Measurements from ENCODE around the gene GRP.

Gene GRP

DNA sequence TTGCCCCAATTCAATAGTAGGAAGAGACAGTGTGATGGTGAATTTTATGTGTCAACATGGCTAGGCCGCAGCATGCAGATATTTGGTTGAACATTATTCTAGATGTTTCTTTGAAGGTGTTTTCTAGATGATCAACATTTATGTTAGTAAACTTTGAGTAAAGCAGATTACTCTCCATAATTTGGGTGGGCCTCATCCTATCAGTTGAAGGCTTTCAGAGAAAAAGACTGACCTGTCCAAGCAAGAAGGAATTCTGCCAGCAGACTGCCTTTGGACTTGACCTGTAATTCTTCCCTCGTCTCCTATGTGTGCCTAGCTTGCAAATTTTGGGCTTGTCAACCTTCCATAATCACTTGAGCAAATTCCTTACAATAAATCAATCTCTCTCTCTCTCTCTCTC, 8.3 kb upstream of the GRP start:
- H3K9me3 ChIP-seq (ENCODE audit: insufficient read depth, low read length): no peaks in the 10 kb centered on the region
- no peaks in the 10 kb centered on the region for H3K9me2 ChIP-seq (replicated peaks; ENCODE audit: insufficient read depth, low read length)
- H3K4me3 ChIP-seq (ENCODE audit: insufficient read depth, low read length, poor library complexity, severe bottlenecking): no peak overlapping the region
- H3F3A ChIP-seq (ENCODE audit: insufficient read depth): no peaks in the 10 kb centered on the region
- H3K36me3 ChIP-seq (ENCODE audit: low read length): no peaks in the 10 kb centered on the region
- TF ChIP-seq, protein P1, sequence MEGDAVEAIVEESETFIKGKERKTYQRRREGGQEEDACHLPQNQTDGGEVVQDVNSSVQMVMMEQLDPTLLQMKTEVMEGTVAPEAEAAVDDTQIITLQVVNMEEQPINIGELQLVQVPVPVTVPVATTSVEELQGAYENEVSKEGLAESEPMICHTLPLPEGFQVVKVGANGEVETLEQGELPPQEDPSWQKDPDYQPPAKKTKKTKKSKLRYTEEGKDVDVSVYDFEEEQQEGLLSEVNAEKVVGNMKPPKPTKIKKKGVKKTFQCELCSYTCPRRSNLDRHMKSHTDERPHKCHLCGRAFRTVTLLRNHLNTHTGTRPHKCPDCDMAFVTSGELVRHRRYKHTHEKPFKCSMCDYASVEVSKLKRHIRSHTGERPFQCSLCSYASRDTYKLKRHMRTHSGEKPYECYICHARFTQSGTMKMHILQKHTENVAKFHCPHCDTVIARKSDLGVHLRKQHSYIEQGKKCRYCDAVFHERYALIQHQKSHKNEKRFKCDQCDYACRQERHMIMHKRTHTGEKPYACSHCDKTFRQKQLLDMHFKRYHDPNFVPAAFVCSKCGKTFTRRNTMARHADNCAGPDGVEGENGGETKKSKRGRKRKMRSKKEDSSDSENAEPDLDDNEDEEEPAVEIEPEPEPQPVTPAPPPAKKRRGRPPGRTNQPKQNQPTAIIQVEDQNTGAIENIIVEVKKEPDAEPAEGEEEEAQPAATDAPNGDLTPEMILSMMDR (IDR thresholded peaks at IDR 0.05; ENCODE audit: insufficient read depth, low read length, poor library complexity, severe bottlenecking): no peak
- TF ChIP-seq EZH2phosphoT487 (conservative IDR thresholded peaks at IDR 0.05; ENCODE audit: low read length): no peak
- no peak overlapping the region for H3K27ac ChIP-seq (ENCODE audit: low read depth, low read length)
- no peaks in the 10 kb centered on the region for H4K20me1 ChIP-seq (ENCODE audit: low read depth, low read length)
- no peak overlapping the region for H2AFZ ChIP-seq (ENCODE audit: low read depth, low read length, severe bottlenecking)
- H3K27me3 ChIP-seq (ENCODE audit: low read length): no peaks in the 10 kb centered on the region
- H3K9ac ChIP-seq (ENCODE audit: low read length): no peak overlapping the region
- no peak overlapping the region for H3K4me2 ChIP-seq (ENCODE audit: low read depth, low read length, poor library complexity, severe bottlenecking)
- no peaks in the 10 kb centered on the region for H3K79me2 ChIP-seq (ENCODE audit: insufficient read depth, low read length)

DNA sequence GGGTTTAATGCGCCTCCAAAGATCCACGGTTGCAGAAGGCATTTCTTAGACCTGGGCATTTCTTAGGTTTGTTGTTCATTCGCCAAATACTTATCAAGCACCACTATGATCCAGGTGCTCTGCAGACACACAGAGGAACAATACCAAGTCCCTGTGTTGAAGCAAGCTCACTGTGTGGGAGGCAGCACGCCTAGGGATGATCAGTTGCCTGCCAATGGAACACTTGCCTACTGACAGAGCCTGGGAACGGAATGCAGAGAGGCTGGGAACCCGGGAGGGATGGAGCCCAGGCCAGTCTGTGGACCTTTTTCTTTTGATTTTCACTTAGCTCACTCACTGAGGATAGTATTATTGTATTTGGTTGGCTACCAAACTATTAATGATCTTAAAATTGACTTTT, 1.9 kb upstream of the GRP start:
- no peak overlapping the region for H3K4me2 ChIP-seq (ENCODE audit: low read depth, low read length, poor library complexity, severe bottlenecking)
- no peaks in the 10 kb centered on the region for H3K36me3 ChIP-seq (ENCODE audit: low read length)
- no peak overlapping the region for H2AFZ ChIP-seq (ENCODE audit: low read depth, low read length, severe bottlenecking)
- no peaks in the 10 kb centered on the region for H3F3A ChIP-seq (ENCODE audit: insufficient read depth)
- no peaks in the 10 kb centered on the region for H4K20me1 ChIP-seq (ENCODE audit: low read depth, low read length)
- no peaks in the 10 kb centered on the region for H3K79me2 ChIP-seq (ENCODE audit: insufficient read depth, low read length)
- no peaks in the 10 kb centered on the region for H3K9me3 ChIP-seq (ENCODE audit: insufficient read depth, low read length)
- H3K4me3 ChIP-seq (ENCODE audit: insufficient read depth, low read length, poor library complexity, severe bottlenecking): no peak overlapping the region
- no peak overlapping the region for H3K27ac ChIP-seq (ENCODE audit: low read depth, low read length)
- no peaks in the 10 kb centered on the region for H3K9me2 ChIP-seq (replicated peaks; ENCODE audit: insufficient read depth, low read length)
- no peak overlapping the region for H3K9ac ChIP-seq (ENCODE audit: low read length)
- no peaks in the 10 kb centered on the region for H3K27me3 ChIP-seq (ENCODE audit: low read length)
- TF ChIP-seq EZH2phosphoT487 (conservative IDR thresholded peaks at IDR 0.05; ENCODE audit: low read length): no peak
- TF ChIP-seq, protein P1 (IDR thresholded peaks at IDR 0.05; ENCODE audit: insufficient read depth, low read length, poor library complexity, severe bottlenecking): no peak

DNA sequence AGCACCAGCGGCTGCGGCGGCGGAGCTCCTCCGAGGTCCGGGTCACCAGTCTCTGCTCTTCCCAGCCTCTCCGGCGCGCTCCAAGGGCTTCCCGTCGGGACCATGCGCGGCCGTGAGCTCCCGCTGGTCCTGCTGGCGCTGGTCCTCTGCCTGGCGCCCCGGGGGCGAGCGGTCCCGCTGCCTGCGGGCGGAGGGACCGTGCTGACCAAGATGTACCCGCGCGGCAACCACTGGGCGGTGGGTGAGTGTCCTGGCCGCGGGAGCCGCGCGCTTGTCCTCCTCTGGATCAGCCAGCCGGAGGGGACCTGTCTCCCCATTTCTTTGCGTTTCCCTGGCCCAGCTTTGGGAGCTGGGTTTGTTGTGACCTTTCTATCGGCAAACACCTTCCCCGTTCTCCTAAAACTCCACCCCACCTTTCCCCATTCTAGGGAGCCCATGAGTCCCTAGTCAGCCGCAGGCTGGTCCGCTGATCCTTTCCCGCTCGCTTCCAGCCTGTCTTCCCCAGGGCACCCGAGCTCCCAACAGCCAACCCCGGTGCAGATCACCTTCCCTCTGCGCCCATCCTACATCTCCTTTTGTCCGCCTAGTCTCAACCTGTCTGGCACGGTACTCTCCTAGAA, 316 bp downstream of the GRP start:
- H3K9me2 ChIP-seq (replicated peaks; ENCODE audit: insufficient read depth, low read length): no peaks in the 10 kb centered on the region
- H3K36me3 ChIP-seq (ENCODE audit: low read length): no peaks in the 10 kb centered on the region
- TF ChIP-seq, protein P1 (IDR thresholded peaks at IDR 0.05; ENCODE audit: insufficient read depth, low read length, poor library complexity, severe bottlenecking): no peak
- TF ChIP-seq EZH2phosphoT487 (conservative IDR thresholded peaks at IDR 0.05; ENCODE audit: low read length): no peak
- H3K27me3 ChIP-seq (ENCODE audit: low read length): no peaks in the 10 kb centered on the region
- no peaks in the 10 kb centered on the region for H3F3A ChIP-seq (ENCODE audit: insufficient read depth)
- no peaks in the 10 kb centered on the region for H3K9me3 ChIP-seq (ENCODE audit: insufficient read depth, low read length)
- H3K79me2 ChIP-seq (ENCODE audit: insufficient read depth, low read length): no peaks in the 10 kb centered on the region
- no peak overlapping the region for H3K27ac ChIP-seq (ENCODE audit: low read depth, low read length)
- H4K20me1 ChIP-seq (ENCODE audit: low read depth, low read length): no peaks in the 10 kb centered on the region
- no peak overlapping the region for H3K4me3 ChIP-seq (ENCODE audit: insufficient read depth, low read length, poor library complexity, severe bottlenecking)
- H3K9ac ChIP-seq (ENCODE audit: low read length): no peak overlapping the region
- H3K4me2 ChIP-seq (ENCODE audit: low read depth, low read length, poor library complexity, severe bottlenecking): no peak overlapping the region
- no peak overlapping the region for H2AFZ ChIP-seq (ENCODE audit: low read depth, low read length, severe bottlenecking)
